Tibial artery (tissue), 4 donors: Measurements from ENCODE around the gene BBOX1.

Experiments
- DNase-seq, 2 donors: peaks; one replicate each; pipeline ENCODE4 v3.0.0-alpha.2; 2019
- H3K27ac ChIP-seq, 2 donors: fragments of 200-600 bp; sonication (generic) in 1 of 2; 1 replicate in 1 of 2; 2 replicates in 1 of 2; pipeline ENCODE4 v1.5.1; 2018 to 2019; ENCODE audit warnings: mild to moderate bottlenecking in 1 of 2
- H3K27me3 ChIP-seq, 2 donors: fragments of 200-600 bp; sonication (generic) in 1 of 2; one replicate each; pipeline versions ENCODE4 v1.5.1 to v1.6.0; 2016 to 2019
- H3K36me3 ChIP-seq, 3 donors: fragments of 200-600 bp; sonication (generic) in 2 of 3; one replicate each; pipeline ENCODE4 v1.5.1; 2016 to 2019; ENCODE audit warnings: mild to moderate bottlenecking in 2 of 3
- H3K4me1 ChIP-seq, 4 donors: fragments of 200-600 bp; sonication (generic) in 2 of 4; 1 replicate in 3 of 4; 2 replicates in 1 of 4; pipeline ENCODE4 v1.5.1; 2016 to 2019
- H3K4me3 ChIP-seq, 2 donors: fragments of 200-600 bp; sonication (generic) in 1 of 2; 1 replicate in 1 of 2; 2 replicates in 1 of 2; pipeline ENCODE4 v1.5.1; 2018 to 2019; ENCODE audit warnings: mild to moderate bottlenecking in 2 of 2
- H3K9me3 ChIP-seq, 3 donors: fragments of 200-600 bp; sonication (generic) in 1 of 3; one replicate each; pipeline ENCODE4 v1.5.1; 2016 to 2019
- intact Hi-C: fragments of 100-400 bp; cut with DNase I; formaldehyde crosslinking; loops from one replicate; pipeline ENCODE4 v1.15.0; 2023; ENCODE audit warnings: low total_unique reads
- TF ChIP-seq, protein P1 (sequence below), 2 experiments: fragments of 200-600 bp in 1 of 2; fragments of 450-650 bp in 1 of 2; IDR thresholded peaks; one replicate each; pipeline ENCODE4 v1.5.1; 2017 to 2019; ENCODE audit warnings: antibody characterized with exemption in 2 of 2, mild to moderate bottlenecking in 1 of 2, moderate library complexity in 1 of 2

Gene BBOX1

DNA sequence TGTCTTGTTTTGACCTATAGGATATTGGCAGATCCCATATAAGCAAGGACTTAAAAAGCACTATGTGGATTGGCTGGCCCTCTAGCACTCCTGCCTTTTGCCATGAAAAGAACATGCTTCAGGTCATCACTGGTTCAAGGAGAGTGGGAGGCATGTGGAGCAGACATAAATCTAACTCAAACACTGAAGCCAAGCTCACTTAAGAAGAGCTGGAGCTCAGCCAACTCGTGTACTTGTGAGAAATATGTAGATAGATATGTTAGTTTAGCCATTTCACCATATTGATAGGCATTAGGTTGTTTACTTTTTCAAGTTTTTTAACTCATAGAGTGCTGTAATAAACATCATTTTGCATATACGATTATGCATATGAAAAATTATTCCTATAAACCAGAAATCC, 19.9 kb upstream of the BBOX1 start:
- no peak overlapping the region for H3K4me3 ChIP-seq
- TF ChIP-seq, protein P1, sequence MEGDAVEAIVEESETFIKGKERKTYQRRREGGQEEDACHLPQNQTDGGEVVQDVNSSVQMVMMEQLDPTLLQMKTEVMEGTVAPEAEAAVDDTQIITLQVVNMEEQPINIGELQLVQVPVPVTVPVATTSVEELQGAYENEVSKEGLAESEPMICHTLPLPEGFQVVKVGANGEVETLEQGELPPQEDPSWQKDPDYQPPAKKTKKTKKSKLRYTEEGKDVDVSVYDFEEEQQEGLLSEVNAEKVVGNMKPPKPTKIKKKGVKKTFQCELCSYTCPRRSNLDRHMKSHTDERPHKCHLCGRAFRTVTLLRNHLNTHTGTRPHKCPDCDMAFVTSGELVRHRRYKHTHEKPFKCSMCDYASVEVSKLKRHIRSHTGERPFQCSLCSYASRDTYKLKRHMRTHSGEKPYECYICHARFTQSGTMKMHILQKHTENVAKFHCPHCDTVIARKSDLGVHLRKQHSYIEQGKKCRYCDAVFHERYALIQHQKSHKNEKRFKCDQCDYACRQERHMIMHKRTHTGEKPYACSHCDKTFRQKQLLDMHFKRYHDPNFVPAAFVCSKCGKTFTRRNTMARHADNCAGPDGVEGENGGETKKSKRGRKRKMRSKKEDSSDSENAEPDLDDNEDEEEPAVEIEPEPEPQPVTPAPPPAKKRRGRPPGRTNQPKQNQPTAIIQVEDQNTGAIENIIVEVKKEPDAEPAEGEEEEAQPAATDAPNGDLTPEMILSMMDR (IDR thresholded peaks at IDR 0.05), result no peak
- H3K27ac ChIP-seq, result no peak overlapping the region
- no peaks in the 10 kb centered on the region for H3K27me3 ChIP-seq
- no peak for DNase-seq
- intact Hi-C loops, result no loop called here
- H3K9me3 ChIP-seq, result no peaks in the 10 kb centered on the region
- peaks cover 0 to 23% (median 3%) of the 10 kb centered on the region in 4 donors for H3K4me1 ChIP-seq
- H3K36me3 ChIP-seq, result no peaks in the 10 kb centered on the region

DNA sequence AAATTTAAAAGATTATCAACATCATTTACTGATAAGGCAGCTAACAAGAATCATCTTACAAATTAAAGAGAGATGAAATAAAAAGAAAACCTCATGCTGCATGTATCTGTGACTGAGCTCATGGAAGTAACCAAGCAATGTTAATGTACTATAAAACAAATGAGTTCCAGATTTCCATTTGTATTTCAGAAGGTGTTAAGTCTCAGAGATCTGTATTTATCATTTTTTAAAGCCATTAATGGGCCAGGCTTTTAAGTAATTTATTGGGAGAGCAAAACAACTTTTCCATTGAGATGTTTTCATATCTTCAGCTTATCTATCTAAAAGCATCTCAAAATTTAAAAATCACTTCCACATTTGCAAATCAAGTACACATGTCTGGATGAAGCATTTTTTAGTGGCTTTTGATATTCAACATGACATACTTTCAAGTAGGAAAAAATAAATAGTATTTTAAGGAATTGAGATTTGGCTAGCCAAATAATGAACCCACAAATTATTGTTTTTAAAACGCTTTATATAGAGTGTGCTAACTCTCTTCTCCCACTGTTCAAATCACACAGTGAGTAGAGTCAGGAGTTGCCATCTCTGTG, 17.9 kb upstream of the BBOX1 start:
- DNase-seq, result no peak
- Histone ChIP-seq H3K36me3 (no peaks in the 10 kb centered on the region), H3K27me3 (no peaks in the 10 kb centered on the region)

DNA sequence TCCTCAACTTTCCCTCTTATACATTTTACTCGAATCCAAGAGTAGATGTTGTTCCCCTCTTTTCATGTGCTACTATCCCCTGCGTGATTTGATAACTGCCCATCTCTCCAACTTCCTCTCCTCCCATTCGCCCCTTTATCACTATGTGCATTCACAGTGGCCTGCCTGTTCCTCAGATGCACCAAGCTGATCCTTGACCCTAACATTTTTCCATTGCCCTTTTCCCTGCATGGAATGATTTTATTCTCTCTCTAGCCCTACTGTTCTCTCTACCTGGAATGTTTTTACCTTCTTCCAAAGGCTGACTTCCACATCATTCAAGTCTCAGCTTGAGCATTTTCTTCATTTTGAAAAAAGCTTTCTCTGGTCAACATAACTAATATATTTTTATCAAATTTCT, 15.8 kb upstream of the BBOX1 start:
- TF ChIP-seq, protein P1 (IDR thresholded peaks at IDR 0.05), result no peak
- Histone ChIP-seq H3K4me3 (no peak overlapping the region), H3K9me3 (no peaks in the 10 kb centered on the region), H3K4me1 (peaks cover 0 to 30% (median 7%) of the 10 kb centered on the region in 4 donors), H3K36me3 (no peaks in the 10 kb centered on the region), H3K27me3 (no peaks in the 10 kb centered on the region), H3K27ac (no peak overlapping the region)
- no peak for DNase-seq
- intact Hi-C loops, result no loop called here

More for the DNA sequence above, 17.9 kb upstream of the BBOX1 start:
- H3K27ac ChIP-seq, result no peak overlapping the region
- no peak overlapping the region for H3K4me3 ChIP-seq
- no peaks in the 10 kb centered on the region for H3K9me3 ChIP-seq
- intact Hi-C loops, result no loop called here
- peaks cover 0 to 23% (median 3%) of the 10 kb centered on the region in 4 donors for H3K4me1 ChIP-seq
- TF ChIP-seq, protein P1 (IDR thresholded peaks at IDR 0.05), result no peak

DNA sequence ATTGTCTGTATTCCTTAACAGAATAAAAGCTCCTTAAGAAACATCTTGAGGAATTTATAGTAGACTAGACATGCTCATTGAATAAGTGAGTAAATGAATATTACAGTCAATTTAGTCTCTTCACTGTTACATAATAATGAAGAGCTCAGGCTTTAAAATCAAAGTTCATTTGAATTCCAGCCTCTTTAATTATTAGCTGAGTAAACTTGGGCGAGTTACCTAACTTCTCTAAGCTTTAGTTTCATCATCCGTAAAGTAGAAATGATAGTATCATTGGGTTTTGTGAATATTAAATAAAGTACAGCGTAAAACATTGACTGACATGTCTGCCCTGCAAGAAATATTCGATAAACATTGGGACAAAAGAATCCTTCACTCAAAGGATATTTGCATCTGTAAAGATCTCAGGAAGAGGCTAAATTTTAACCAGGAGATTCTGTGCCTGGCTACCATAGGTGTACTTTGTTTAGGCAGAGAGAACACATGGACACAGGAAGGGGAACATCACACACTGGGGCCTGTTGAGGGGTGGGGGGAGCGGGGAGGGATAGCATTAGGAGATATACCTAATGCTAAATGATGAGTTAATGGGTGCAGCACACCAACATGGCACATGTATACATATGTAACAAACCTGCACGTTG, 15.2 kb upstream of the BBOX1 start:
- Histone ChIP-seq H3K36me3 (no peaks in the 10 kb centered on the region), H3K9me3 (no peaks in the 10 kb centered on the region), H3K27me3 (no peaks in the 10 kb centered on the region), H3K4me1 (peaks cover 0 to 29% (median 7%) of the 10 kb centered on the region in 4 donors), H3K4me3 (no peak overlapping the region), H3K27ac (no peak overlapping the region)
- no peak for DNase-seq
- TF ChIP-seq, protein P1 (IDR thresholded peaks at IDR 0.05), result no peak
- intact Hi-C loops, result no loop called here

DNA sequence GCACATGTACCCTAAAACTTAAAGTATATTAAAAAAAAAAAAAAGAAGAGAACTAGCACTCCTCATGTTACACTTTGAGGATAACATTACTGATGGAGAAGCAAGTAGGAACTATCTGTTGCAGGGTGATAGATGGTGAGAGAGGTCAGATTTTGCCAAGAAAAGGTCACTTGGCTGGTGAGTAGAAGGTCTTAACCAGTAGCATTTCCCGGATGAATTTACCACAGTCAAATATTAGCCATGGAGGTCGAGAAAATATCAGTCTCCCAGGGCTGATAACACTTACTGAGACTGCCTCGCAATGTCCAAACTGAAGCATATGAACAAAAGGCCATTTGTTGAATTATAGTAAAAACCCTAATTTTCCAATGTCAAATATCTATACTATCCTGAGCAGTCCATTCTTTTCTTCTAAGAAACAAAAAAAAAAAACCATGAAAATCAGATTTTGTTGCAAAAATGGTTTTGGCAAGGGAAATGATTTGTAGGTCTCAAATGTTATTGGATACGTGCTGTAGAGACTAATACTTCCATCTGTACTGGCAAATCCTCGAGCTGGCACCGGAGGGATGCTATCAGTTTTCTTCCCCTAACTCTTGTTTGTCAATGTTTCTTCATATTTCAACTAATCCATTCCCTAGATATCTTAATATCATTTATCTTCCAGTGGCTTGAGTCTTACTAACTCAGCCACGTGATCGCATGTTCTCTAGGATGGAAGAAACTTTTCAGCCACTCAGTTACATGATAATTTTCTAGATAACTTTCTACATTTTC, 14.5 kb upstream of the BBOX1 start:
- Histone ChIP-seq H3K27ac (no peak overlapping the region), H3K4me3 (no peak overlapping the region), H3K36me3 (no peaks in the 10 kb centered on the region), H3K27me3 (no peaks in the 10 kb centered on the region), H3K9me3 (no peaks in the 10 kb centered on the region), H3K4me1 (peaks cover 0 to 23% (median 7%) of the 10 kb centered on the region in 4 donors)
- no peak for DNase-seq
- TF ChIP-seq, protein P1 (IDR thresholded peaks at IDR 0.05), result no peak
- intact Hi-C loops, result no loop called here
